ENCODE results near the gene SH3GLB1. TPM values are rescaled to one million over a fixed set of nuclear protein-coding genes. Genes with fewer than 3 reads are reported as not detected.

The SH3GLB1 gene
- total and polyA plus RNA-seq, 7 donors = 68.8 to 315 (median 158) TPM

GRCh38 chr1:86773341-86774288 lies 69.2 kb downstream of the SH3GLB1 start:
- no peaks in the 10 kb centered on the region for H3K27me3 ChIP-seq (ENCODE audit: insufficient read depth in 3 of 3, low read length in 2 of 3)
- no peaks in the 10 kb centered on the region for H3K36me3 ChIP-seq (ENCODE audit: insufficient read depth in 1 of 2, low read depth in 1 of 2)
- 43 to 52% (median 45%) methylated on average over 5 of the region's 5 CpGs for WGBS, 3 donors
- peaks cover 34% of the 10 kb centered on the region for H3K4me1 ChIP-seq
- no peak for DNase-seq
- peak overlapping the region; percentile 41 for H3K4me3 ChIP-seq
- H3K9me3 ChIP-seq = no peaks in the 10 kb centered on the region
- ATAC-seq = peak; percentile 57 to 65 (median 60)
- TF ChIP-seq CTCF (IDR thresholded peaks at IDR 0.05) = no peak
- intact Hi-C loops (cut with DNase I) = loop anchor here (2.0 to 10.0 kb wide), 2 partner anchors 69 to 311 kb away; partner anchors contain the start of gene SH3GLB1 (in 1 of the 2)
- peak overlapping the region; percentile 96 for H3K27ac ChIP-seq

DNA sequence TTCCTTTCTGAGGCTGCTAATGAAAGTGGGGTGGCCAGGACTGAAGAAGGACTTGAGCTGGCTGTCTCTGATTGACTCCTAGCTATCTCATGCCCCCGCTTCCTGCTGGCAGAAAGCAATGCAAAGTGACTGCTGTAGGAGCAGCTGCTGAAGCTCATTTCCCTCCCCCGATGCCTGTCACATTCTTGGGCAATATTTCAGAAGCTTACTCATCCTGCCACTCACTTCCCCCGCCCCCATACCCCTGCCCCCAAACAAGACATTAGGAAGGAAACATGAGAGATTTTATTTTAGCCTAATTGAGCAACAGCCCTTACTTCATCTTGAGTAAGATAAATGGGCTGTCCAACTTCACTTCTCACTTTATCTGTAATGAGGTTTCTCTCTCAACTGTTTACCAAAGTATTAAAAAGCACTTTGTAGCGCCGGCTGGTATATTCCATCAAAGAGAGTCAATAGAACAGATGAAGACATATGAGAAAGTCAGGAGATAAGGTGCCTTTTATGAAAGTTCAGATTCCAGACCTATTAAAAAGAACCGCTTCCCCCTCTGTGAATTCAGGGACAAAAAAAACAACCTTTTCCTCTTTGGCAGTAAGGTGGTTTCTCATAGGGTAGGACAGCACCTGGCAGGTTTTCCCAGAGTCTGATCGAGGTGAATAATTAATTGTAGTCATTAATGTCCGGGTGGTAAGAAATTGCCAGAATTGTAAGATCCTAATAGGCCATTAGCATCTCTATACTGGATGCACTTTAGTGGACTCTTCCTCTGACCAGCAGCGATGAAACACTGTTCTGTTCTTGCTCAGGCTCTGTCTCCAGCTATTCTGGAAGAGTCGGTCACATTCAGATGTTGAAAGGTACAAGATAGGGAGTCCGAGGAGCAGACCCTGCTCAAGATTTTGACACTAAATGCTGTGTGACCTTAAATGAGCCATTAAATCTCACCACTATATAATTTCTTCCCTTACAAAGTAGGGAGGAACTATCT lies 70.2 kb downstream of the SH3GLB1 start:
- no peaks in the 10 kb centered on the region for H3K27me3 ChIP-seq (ENCODE audit: insufficient read depth in 3 of 3, low read length in 2 of 3)
- peak overlapping the region; percentile 96 for H3K27ac ChIP-seq
- no peak for TF ChIP-seq CTCF (IDR thresholded peaks at IDR 0.05)
- H3K4me1 ChIP-seq = peaks cover 39% of the 10 kb centered on the region
- ATAC-seq (peak; percentile 95 to 96 (median 96)), DNase-seq (peak; percentile 71 to 88)
- peak overlapping the region; percentile 41 for H3K4me3 ChIP-seq
- no peaks in the 10 kb centered on the region for H3K36me3 ChIP-seq (ENCODE audit: insufficient read depth in 1 of 2, low read depth in 1 of 2)
- no peaks in the 10 kb centered on the region for H3K9me3 ChIP-seq
- 29 to 40% (median 30%) methylated on average over 11 of the region's 11 CpGs for WGBS, 3 donors
- intact Hi-C loops (cut with DNase I) = loop anchor here (2.0 to 10.0 kb wide), 3 partner anchors 58 to 310 kb away; partner anchors contain the start of gene SH3GLB1 (in 1 of the 2)

DNA sequence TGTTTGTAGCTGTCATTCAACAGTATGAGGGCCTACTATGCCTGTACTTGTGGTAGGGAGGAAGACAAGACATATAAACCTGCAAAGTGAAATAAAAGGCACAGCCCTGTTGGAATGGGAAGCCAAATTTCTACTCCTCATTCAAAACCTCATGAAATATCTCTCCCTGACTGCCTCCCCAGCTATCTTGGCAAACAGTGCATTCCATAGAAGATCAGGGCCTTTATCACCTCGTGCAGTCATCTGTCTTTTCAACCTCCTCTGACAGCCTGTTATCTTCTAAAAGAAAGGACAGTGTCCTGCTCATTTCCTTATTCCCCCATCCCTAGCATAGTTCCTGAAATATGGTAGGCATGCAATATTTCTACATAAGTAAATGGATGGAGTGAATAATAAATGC lies 71.0 kb downstream of the SH3GLB1 start:
- peaks cover 40% of the 10 kb centered on the region for H3K4me1 ChIP-seq
- intact Hi-C loops (cut with DNase I) = loop anchor here (2.0 to 10.0 kb wide), 3 partner anchors 57 to 309 kb away; partner anchors contain the start of gene SH3GLB1 (in 1 of the 2)
- TF ChIP-seq CTCF (IDR thresholded peaks at IDR 0.05) = no peak
- no peaks in the 10 kb centered on the region for H3K27me3 ChIP-seq (ENCODE audit: insufficient read depth in 3 of 3, low read length in 2 of 3)
- H3K36me3 ChIP-seq (ENCODE audit: insufficient read depth in 1 of 2, low read depth in 1 of 2) = no peaks in the 10 kb centered on the region
- no peak overlapping the region for H3K4me3 ChIP-seq
- 33 to 74% (median 39%) methylated on average over 1 of the region's 1 CpG for WGBS, 3 donors
- no peak for ATAC-seq
- no peak for DNase-seq
- peak overlapping the region; percentile 96 for H3K27ac ChIP-seq
- no peaks in the 10 kb centered on the region for H3K9me3 ChIP-seq

DNA sequence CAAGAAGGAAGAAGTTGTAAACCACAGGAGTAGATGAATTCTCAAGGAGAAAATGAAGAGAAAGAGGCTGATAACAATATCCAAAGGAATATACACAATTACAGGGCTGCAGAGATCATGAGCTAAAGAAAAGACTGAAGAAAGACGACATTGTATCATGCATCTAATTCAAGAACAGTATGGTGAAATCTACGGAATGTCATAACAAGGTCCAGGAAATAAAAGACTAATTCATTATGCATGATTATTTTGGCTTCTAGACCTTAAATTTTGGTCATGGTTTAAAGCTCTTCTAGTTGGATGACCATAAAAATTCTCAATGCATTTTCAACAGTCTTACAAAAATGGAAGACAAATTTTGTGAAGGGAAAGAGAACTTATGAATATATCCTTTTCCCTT lies 71.7 kb downstream of the SH3GLB1 start:
- ATAC-seq (no peak), DNase-seq (no peak)
- no peak for TF ChIP-seq CTCF (IDR thresholded peaks at IDR 0.05)
- Histone ChIP-seq H3K36me3 (ENCODE audit: insufficient read depth in 1 of 2, low read depth in 1 of 2) (no peaks in the 10 kb centered on the region), H3K27me3 (ENCODE audit: insufficient read depth in 3 of 3, low read length in 2 of 3) (no peaks in the 10 kb centered on the region), H3K27ac (peak overlapping the region; percentile 96), H3K4me3 (no peak overlapping the region), H3K9me3 (no peaks in the 10 kb centered on the region), H3K4me1 (peaks cover 40% of the 10 kb centered on the region)
- 67 to 83% (median 75%) methylated on average over 2 of the region's 2 CpGs for WGBS, 3 donors
- intact Hi-C loops (cut with DNase I) = loop anchor here (5.0 to 10.0 kb wide), 2 partner anchors 56 to 309 kb away; no protein-coding TSS in a partner anchor
